ENCODE measurements around the gene SCTR. TPM values are rescaled to one million over a fixed set of nuclear protein-coding genes. Genes with fewer than 3 reads are reported as not detected.

SCTR gene
- total and polyA plus RNA-seq, 12 donors = 0.33 to 8.3 (median 0.46) TPM; not detected in 5

DNA sequence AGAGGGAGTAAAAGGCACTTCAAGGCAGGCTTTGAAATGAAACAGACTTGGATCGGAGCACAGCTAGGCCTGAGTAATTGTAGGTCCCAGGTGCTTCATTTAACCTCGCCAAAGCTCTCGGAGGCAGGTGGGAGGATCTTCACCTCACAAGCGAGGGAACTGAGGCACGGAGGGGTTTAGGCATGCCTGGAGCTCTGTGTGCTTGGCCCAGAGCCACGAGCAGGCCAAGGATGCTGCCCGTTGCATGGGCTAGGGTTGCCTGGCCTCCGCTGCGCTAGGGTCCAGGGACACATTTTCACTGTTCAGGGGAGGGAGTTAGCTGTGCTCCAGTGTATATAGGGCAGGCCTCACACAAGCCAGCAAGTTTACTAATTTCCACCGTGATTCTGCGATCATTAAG is 81.4 kb downstream of the SCTR start:
- no peak overlapping the region for H3K27ac ChIP-seq
- TF ChIP-seq, protein P1, sequence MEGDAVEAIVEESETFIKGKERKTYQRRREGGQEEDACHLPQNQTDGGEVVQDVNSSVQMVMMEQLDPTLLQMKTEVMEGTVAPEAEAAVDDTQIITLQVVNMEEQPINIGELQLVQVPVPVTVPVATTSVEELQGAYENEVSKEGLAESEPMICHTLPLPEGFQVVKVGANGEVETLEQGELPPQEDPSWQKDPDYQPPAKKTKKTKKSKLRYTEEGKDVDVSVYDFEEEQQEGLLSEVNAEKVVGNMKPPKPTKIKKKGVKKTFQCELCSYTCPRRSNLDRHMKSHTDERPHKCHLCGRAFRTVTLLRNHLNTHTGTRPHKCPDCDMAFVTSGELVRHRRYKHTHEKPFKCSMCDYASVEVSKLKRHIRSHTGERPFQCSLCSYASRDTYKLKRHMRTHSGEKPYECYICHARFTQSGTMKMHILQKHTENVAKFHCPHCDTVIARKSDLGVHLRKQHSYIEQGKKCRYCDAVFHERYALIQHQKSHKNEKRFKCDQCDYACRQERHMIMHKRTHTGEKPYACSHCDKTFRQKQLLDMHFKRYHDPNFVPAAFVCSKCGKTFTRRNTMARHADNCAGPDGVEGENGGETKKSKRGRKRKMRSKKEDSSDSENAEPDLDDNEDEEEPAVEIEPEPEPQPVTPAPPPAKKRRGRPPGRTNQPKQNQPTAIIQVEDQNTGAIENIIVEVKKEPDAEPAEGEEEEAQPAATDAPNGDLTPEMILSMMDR (IDR thresholded peaks at IDR 0.05) = no peak
- no peak for TF ChIP-seq POLR2A (IDR thresholded peaks at IDR 0.05)
- intact Hi-C loops (cut with DNase I) = no loop called here
- no peaks in the 10 kb centered on the region for H3K9me3 ChIP-seq (replicated peaks in 1 of 3)
- no peak overlapping the region for H3K4me3 ChIP-seq
- DNase-seq = no peak
- H3K36me3 ChIP-seq (replicated peaks in 1 of 2) = no peaks in the 10 kb centered on the region
- H3K4me1 ChIP-seq (replicated peaks in 1 of 2) = no peaks in the 10 kb centered on the region
- H3K27me3 ChIP-seq = no peaks in the 10 kb centered on the region
- 91 to 99% (median 95%) methylated on average over 9 to 11 of the region's 11 CpGs for WGBS, 4 donors

DNA sequence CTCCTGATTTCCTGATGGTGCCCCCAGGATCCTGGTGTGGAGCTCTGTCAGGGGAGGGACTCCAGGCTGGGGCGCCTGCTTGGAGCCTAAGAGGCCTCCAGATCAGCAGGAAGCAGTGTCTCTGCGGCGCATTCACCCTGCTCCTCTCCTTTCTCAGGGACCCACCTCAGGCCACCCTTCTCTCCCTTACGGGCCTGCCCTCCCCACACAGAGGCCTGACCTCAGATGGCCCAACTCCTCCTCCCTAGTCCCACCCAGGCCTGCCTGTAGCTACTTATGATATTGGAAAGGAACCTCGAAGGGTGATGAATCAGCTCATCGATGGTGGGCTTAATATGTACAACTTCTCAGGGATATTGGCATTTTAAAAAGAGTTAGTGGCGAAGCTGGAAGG is 82.1 kb downstream of the SCTR start:
- H3K27me3 ChIP-seq = no peaks in the 10 kb centered on the region
- H3K36me3 ChIP-seq (replicated peaks in 1 of 2) = peaks cover 0 to 4% of the 10 kb centered on the region in 2 donors
- H3K4me3 ChIP-seq = no peak overlapping the region
- no peak for DNase-seq
- intact Hi-C loops (cut with DNase I) = no loop called here
- no peaks in the 10 kb centered on the region for H3K9me3 ChIP-seq (replicated peaks in 1 of 3)
- no peak overlapping the region for H3K27ac ChIP-seq
- TF ChIP-seq, protein P1 (IDR thresholded peaks at IDR 0.05) = no peak
- TF ChIP-seq POLR2A (IDR thresholded peaks at IDR 0.05) = no peak
- H3K4me1 ChIP-seq (replicated peaks in 1 of 2) = no peaks in the 10 kb centered on the region
- 82 to 94% (median 87%) methylated on average over 6 to 7 of the region's 7 CpGs for WGBS, 4 donors

DNA sequence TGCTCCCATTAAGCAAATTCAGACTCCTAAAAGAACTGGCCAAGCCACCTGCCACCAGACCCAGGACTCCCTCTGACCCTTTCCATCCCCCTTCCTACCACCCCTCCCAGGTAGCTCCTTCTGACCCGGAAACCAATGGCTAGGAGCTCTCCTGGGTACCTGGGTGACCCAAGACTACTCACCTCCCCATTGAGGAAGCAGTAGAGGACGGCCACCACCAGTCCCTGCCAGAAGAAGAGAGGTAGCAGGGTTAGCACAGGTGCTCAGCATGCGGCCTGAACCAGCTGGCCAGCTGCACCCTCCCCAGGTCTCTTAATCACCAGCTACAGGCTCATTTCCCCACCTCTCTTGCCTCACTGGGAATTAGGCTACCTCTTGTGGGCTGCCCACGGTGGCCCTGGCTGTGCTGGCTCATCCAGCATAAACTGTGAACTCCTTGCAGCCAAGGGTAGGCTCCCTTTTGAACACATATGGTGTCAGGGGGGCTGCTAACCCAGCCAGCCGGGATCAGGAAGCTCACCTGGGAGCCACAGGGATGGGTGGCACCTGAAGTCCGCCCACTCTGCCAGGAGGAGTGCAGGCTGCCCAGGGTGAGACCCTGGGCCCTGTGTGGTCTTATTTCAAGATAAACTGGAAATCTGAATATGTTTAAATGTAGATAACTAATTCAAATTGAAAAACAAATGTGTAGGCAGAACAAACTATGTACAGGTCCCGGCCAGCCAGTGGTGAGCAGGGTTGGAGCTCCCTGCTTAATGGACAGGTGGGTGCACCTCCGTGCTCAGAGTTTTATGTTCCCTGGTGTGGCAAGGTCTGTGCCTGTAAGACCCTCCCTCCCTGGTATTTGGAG is 82.7 kb downstream of the SCTR start:
- Histone ChIP-seq H3K9me3 (replicated peaks in 1 of 3) (no peaks in the 10 kb centered on the region), H3K4me1 (replicated peaks in 1 of 2) (no peaks in the 10 kb centered on the region), H3K27me3 (no peaks in the 10 kb centered on the region), H3K4me3 (no peak overlapping the region), H3K36me3 (replicated peaks in 1 of 2) (peaks cover 0 to 9% of the 10 kb centered on the region in 2 donors), H3K27ac (no peak overlapping the region)
- DNase-seq = no peak
- TF ChIP-seq, protein P1 (IDR thresholded peaks at IDR 0.05) = no peak
- TF ChIP-seq POLR2A (IDR thresholded peaks at IDR 0.05) = no peak
- intact Hi-C loops (cut with DNase I) = no loop called here
- WGBS, 4 donors = 91 to 92% (median 91%) methylated on average over 5 to 8 of the region's 8 CpGs

DNA sequence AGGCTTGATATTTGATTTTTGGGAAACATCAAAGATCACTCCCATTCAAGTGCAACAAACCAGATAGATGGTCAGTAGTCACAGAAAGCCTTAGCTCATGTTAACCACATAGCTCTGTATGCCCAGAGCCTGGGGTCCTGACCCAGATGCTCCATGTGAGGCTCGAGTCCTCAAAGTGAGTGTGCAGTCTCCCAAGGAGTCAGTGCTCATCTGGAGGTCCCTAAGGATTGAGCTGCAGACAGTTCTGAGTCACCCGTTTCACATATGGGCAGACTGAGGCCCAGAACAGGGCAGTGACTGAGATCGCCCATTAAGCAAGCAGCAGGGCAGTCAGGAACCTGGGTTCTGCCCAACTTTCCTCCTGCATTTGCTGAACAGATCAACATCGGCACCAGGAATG is 83.4 kb downstream of the SCTR start:
- intact Hi-C loops (cut with DNase I) = no loop called here
- WGBS, 4 donors = 87 to 100% (median 90%) methylated on average over 2 to 4 of the region's 4 CpGs
- no peak for DNase-seq
- no peak overlapping the region for H3K4me3 ChIP-seq
- peaks cover 0 to 9% of the 10 kb centered on the region in 2 donors for H3K36me3 ChIP-seq (replicated peaks in 1 of 2)
- no peaks in the 10 kb centered on the region for H3K4me1 ChIP-seq (replicated peaks in 1 of 2)
- no peaks in the 10 kb centered on the region for H3K27me3 ChIP-seq
- H3K9me3 ChIP-seq (replicated peaks in 1 of 3) = no peaks in the 10 kb centered on the region
- TF ChIP-seq, protein P1 (IDR thresholded peaks at IDR 0.05) = no peak
- no peak for TF ChIP-seq POLR2A (IDR thresholded peaks at IDR 0.05)
- H3K27ac ChIP-seq = no peak overlapping the region

All from adrenal gland (tissue), 12 donors.